Mesothelial cell of epicardium (in vitro differentiated cells): ENCODE results near the gene NR2E3. TPM values are rescaled to one million over a fixed set of nuclear protein-coding genes. Genes with fewer than 3 reads are reported as not detected.

Experiments used
- DNase-seq, 2 experiments: peaks; one replicate each; pipeline ENCODE4 v3.0.0; 2021; ENCODE audit warnings: low spot score in 2 of 2; ENCODE audit not compliant: unreplicated experiment in 2 of 2
- H3K27ac Mint-ChIP-seq: 2 replicates; pipeline ENCODE4 v1.8.0; 2021; ENCODE audit warnings: mixed read lengths
- H3K27me3 Mint-ChIP-seq: 2 replicates; pipeline ENCODE4 v1.8.0; 2021; ENCODE audit warnings: low read depth, mixed read lengths
- H3K36me3 Mint-ChIP-seq: 2 replicates; pipeline ENCODE4 v1.8.0; 2021; ENCODE audit warnings: mixed read lengths
- H3K4me1 Mint-ChIP-seq: 2 replicates; pipeline ENCODE4 v1.8.0; 2021; ENCODE audit warnings: mixed read lengths
- H3K4me3 Mint-ChIP-seq: 2 replicates; pipeline ENCODE4 v1.8.0; 2021; ENCODE audit warnings: mild to moderate bottlenecking, moderate library complexity, mixed read lengths
- H3K9me3 Mint-ChIP-seq: 2 replicates; pipeline ENCODE4 v1.8.0; 2021; ENCODE audit warnings: mixed read lengths
- CTCF ChIP-seq: fragments of 200-600 bp; sonication (generic); IDR thresholded peaks from one replicate; pipeline ENCODE4 v1.5.0; 2021; ENCODE audit warnings: antibody characterized with exemption; ENCODE audit not compliant: unreplicated experiment
- total RNA-seq: library from RNA; stranded (reverse); gene quantifications from 3 replicates; pipeline ENCODE4 v1.2.1, GENCODE V29; 2021

Gene NR2E3
- total RNA-seq, 1 donor from 2014 or later: 1.1 TPM

GRCh38 chr15:71802770-71803169 is 7.6 kb upstream of the NR2E3 start:
- Mint-ChIP-seq H3K27me3 (no peaks in the 10 kb centered on the region), H3K4me1 (peaks cover 31% of the 10 kb centered on the region), H3K36me3 (peaks cover 3% of the 10 kb centered on the region), H3K9me3 (no peaks in the 10 kb centered on the region), H3K4me3 (no peak overlapping the region), H3K27ac (no peak overlapping the region)
- TF ChIP-seq CTCF: peak; percentile 55
- no peak for DNase-seq

- no peak for TF ChIP-seq CTCF
- no peaks in the 10 kb centered on the region for H3K27me3 Mint-ChIP-seq
- H3K36me3 Mint-ChIP-seq: peaks cover 3% of the 10 kb centered on the region
- peaks cover 38% of the 10 kb centered on the region for H3K4me1 Mint-ChIP-seq
- H3K4me3 Mint-ChIP-seq: no peak overlapping the region
- no peaks in the 10 kb centered on the region for H3K9me3 Mint-ChIP-seq
- H3K27ac Mint-ChIP-seq: no peak overlapping the region
- DNase-seq: no peak
Observed at GRCh38 chr15:71804226-71804625, 6.1 kb upstream of the NR2E3 start.

- Mint-ChIP-seq H3K36me3 (peaks cover 3% of the 10 kb centered on the region), H3K27me3 (no peaks in the 10 kb centered on the region), H3K4me3 (no peak overlapping the region), H3K9me3 (no peaks in the 10 kb centered on the region), H3K27ac (peak overlapping the region; percentile 89), H3K4me1 (peaks cover 38% of the 10 kb centered on the region)
- no peak for TF ChIP-seq CTCF
- DNase-seq: no peak
Observed at GRCh38 chr15:71804695-71805470, 5.5 kb upstream of the NR2E3 start.

- Mint-ChIP-seq H3K4me3 (no peak overlapping the region), H3K27me3 (no peaks in the 10 kb centered on the region), H3K36me3 (no peaks in the 10 kb centered on the region), H3K27ac (peak overlapping the region; percentile 94), H3K4me1 (peaks cover 36% of the 10 kb centered on the region), H3K9me3 (no peaks in the 10 kb centered on the region)
- no peak for DNase-seq
- TF ChIP-seq CTCF: no peak
Observed at GRCh38 chr15:71806452-71806931, 3.9 kb upstream of the NR2E3 start.

GRCh38 chr15:71807125-71807629 is 3.2 kb upstream of the NR2E3 start:
- Mint-ChIP-seq H3K4me1 (peaks cover 36% of the 10 kb centered on the region), H3K27me3 (no peaks in the 10 kb centered on the region), H3K27ac (peak overlapping the region; percentile 94)

More at GRCh38 chr15:71807125-71807629, 3.2 kb upstream of the NR2E3 start:
- no peak for TF ChIP-seq CTCF
- Mint-ChIP-seq H3K4me3 (peak overlapping the region; percentile 24), H3K36me3 (no peaks in the 10 kb centered on the region), H3K9me3 (no peaks in the 10 kb centered on the region)
- no peak for DNase-seq
